IMR-90 (cell line): ENCODE measurements around the gene BCAP31. TPM values are rescaled to one million over a fixed set of nuclear protein-coding genes. Genes with fewer than 3 reads are reported as not detected.
"Not testable (repeated sequence)": the region's sequence is repeated elsewhere in the genome, so short reads cannot be mapped to it uniquely, and the experiment has no call there.

Source experiments
- ATAC-seq: fragments of 200-7000 bp; cut with Tn5 transposase; 2 replicates; pipeline ENCODE4 v1.9.1; 2020; ENCODE audit warnings: low read depth, mild to moderate bottlenecking, moderate library complexity
- BruUV-seq: library from RNA; stranded (reverse); fragments of 400-500 nt; replicated peaks from 2 replicates; lab custom pipeline; 2021; lab: Mats Ljungman, UMichigan
- CTCF ChIA-PET: fragments of 300-600 bp; formaldehyde crosslinking; extraction: SDS; loops from one replicate; lab custom pipeline; 2021; ENCODE audit warnings: antibody characterized with exemption; lab: Yijun Ruan, JAX
- POLR2A ChIA-PET: fragments of 300-600 bp; sonication (Branson Sonifier 250); formaldehyde crosslinking; loops from one replicate; lab custom pipeline; 2022; ENCODE audit warnings: antibody characterized with exemption; ENCODE audit not compliant: unreplicated experiment; lab: Charles Lee
- DNase-seq: peaks from one replicate; pipeline ENCODE4 v3.0.0; 2013
- H2AFZ ChIP-seq: replicated peaks from 2 replicates; pipeline ENCODE3; 2013; ENCODE audit warnings: low read length, mild to moderate bottlenecking; ENCODE audit not compliant: poor library complexity
- H2AK5ac ChIP-seq: 2 replicates; pipeline ENCODE4 v1.6.1; 2013; ENCODE audit warnings: low read depth, low read length, inconsistent platforms
- H2AK9ac ChIP-seq: replicated peaks from 2 replicates; pipeline ENCODE3; 2013; ENCODE audit warnings: mild to moderate bottlenecking, low read depth, low read length, moderate library complexity; ENCODE audit not compliant: poor library complexity
- H2BK120ac ChIP-seq: 2 replicates; pipeline ENCODE4 v1.6.1; 2013; ENCODE audit warnings: low read depth, low read length, inconsistent platforms
- H2BK15ac ChIP-seq: 3 replicates; pipeline ENCODE4 v1.6.1; 2013; ENCODE audit warnings: low read depth, low read length, inconsistent platforms
- H2BK20ac ChIP-seq: 2 replicates; pipeline ENCODE4 v1.6.1; 2013; ENCODE audit warnings: low read depth, mild to moderate bottlenecking, inconsistent platforms, low read length, moderate library complexity
- H2BK5ac ChIP-seq: 2 replicates; pipeline ENCODE4 v1.6.1; 2013; ENCODE audit warnings: mild to moderate bottlenecking, low read depth, low read length, inconsistent platforms; ENCODE audit not compliant: poor library complexity, severe bottlenecking
- H3K14ac ChIP-seq: replicated peaks from 2 replicates; pipeline ENCODE4 v1.6.1; 2013; ENCODE audit warnings: low read depth, low read length, inconsistent platforms
- H3K18ac ChIP-seq: 2 replicates; pipeline ENCODE4 v1.6.1; 2013; ENCODE audit warnings: low read depth, low read length, control low read depth
- H3K23ac ChIP-seq: 2 replicates; pipeline ENCODE4 v1.6.1; 2013; ENCODE audit warnings: low read depth, low read length, inconsistent platforms
- H3K27ac ChIP-seq: 2 replicates; pipeline ENCODE4 v1.5.1; 2013; ENCODE audit warnings: mild to moderate bottlenecking, control low read depth, low read length; ENCODE audit not compliant: insufficient read depth
- H3K27me3 ChIP-seq: 2 replicates; pipeline ENCODE4 v1.6.1; 2013; ENCODE audit warnings: low read length; ENCODE audit not compliant: control insufficient read depth, insufficient read depth
- H3K36me3 ChIP-seq: 2 replicates; pipeline ENCODE4 v1.6.1; 2013; ENCODE audit warnings: low read length, mixed read lengths; ENCODE audit not compliant: control insufficient read depth, insufficient read depth
- H3K4ac ChIP-seq: 2 replicates; pipeline ENCODE4 v1.6.1; 2013; ENCODE audit warnings: low read depth, low read length, inconsistent platforms
- H3K4me1 ChIP-seq: 2 replicates; pipeline ENCODE4 v1.6.1; 2013; ENCODE audit warnings: low read length, mixed read lengths; ENCODE audit not compliant: control insufficient read depth, insufficient read depth
- H3K4me2 ChIP-seq: 2 replicates; pipeline ENCODE4 v1.6.1; 2013; ENCODE audit warnings: low read depth, mild to moderate bottlenecking, control low read depth, low read length, moderate library complexity
- H3K4me3 ChIP-seq: 2 replicates; pipeline ENCODE4 v1.5.1; 2013; ENCODE audit warnings: low read depth, mild to moderate bottlenecking, control low read depth, low read length, moderate library complexity; ENCODE audit not compliant: insufficient read depth
- H3K56ac ChIP-seq: 2 replicates; pipeline ENCODE4 v1.6.1; 2013; ENCODE audit warnings: low read length, inconsistent platforms; ENCODE audit not compliant: insufficient read depth; ENCODE audit errors: extremely low read depth
- H3K79me1 ChIP-seq, 2 experiments: 2 replicates each; pipeline ENCODE4 v1.6.1; 2013; ENCODE audit warnings: low read length in 2 of 2, inconsistent platforms in 1 of 2, low read depth in 1 of 2
- H3K9ac ChIP-seq: 2 replicates; pipeline ENCODE4 v1.6.1; 2013; ENCODE audit warnings: low read depth, low read length, control low read depth
- H3K9me1 ChIP-seq: 2 replicates; pipeline ENCODE4 v1.6.1; 2013; ENCODE audit warnings: low read length, inconsistent platforms; ENCODE audit not compliant: insufficient read depth
- H3K9me3 ChIP-seq: 2 replicates; pipeline ENCODE4 v1.6.1; 2013; ENCODE audit warnings: low read length; ENCODE audit not compliant: control insufficient read depth, insufficient read depth
- H4K20me1 ChIP-seq: 2 replicates; pipeline ENCODE4 v1.6.1; 2013; ENCODE audit warnings: low read length, inconsistent platforms; ENCODE audit not compliant: insufficient read depth
- H4K5ac ChIP-seq: 2 replicates; pipeline ENCODE4 v1.6.1; 2013; ENCODE audit warnings: mild to moderate bottlenecking, low read depth, low read length, control low read depth
- H4K8ac ChIP-seq, 2 experiments: 2 replicates each; pipeline ENCODE4 v1.6.1; 2013; ENCODE audit warnings: low read depth in 2 of 2, low read length in 2 of 2, control low read depth in 1 of 2, inconsistent platforms in 1 of 2
- H4K91ac ChIP-seq: 2 replicates; pipeline ENCODE4 v1.6.1; 2013; ENCODE audit warnings: low read depth, low read length, inconsistent platforms; ENCODE audit not compliant: insufficient read depth
- BHLHE40 ChIP-seq: fragments of 150-350 bp; IDR thresholded peaks from 2 replicates; pipeline ENCODE4 v1.6.1; 2016; ENCODE audit warnings: mild to moderate bottlenecking, low read depth, low read length
- CEBPB ChIP-seq: IDR thresholded peaks from 2 replicates; pipeline ENCODE4 v1.6.1; 2012; ENCODE audit warnings: low read depth, low read length, improper control_type of control experiment
- CHD1 ChIP-seq: IDR thresholded peaks from 2 replicates; pipeline ENCODE4 v1.6.1; 2012; ENCODE audit warnings: low read depth, low read length, improper control_type of control experiment
- MAZ ChIP-seq: IDR thresholded peaks from 2 replicates; pipeline ENCODE4 v1.6.1; 2012; ENCODE audit warnings: low read depth, mild to moderate bottlenecking, low read length, improper control_type of control experiment, moderate library complexity, borderline replicate concordance
- MXI1 ChIP-seq: IDR thresholded peaks from 2 replicates; pipeline ENCODE4 v1.6.1; 2012; ENCODE audit warnings: low read depth, mild to moderate bottlenecking, low read length, moderate library complexity, borderline replicate concordance
- POLR2A ChIP-seq: IDR thresholded peaks from 2 replicates; pipeline ENCODE4 v1.6.1; 2012; ENCODE audit warnings: mild to moderate bottlenecking, low read depth, low read length
- SMC3 ChIP-seq: fragments of 150-350 bp; IDR thresholded peaks from 2 replicates; pipeline ENCODE4 v1.6.1; 2016; ENCODE audit warnings: low read depth, mild to moderate bottlenecking, antibody characterized with exemption, low read length, moderate library complexity
- WGBS, 2 experiments: methylation state at CpG; one replicate each; pipeline versions ENCODE4 v1.1.5 to v1.1.7; 2013; ENCODE audit warnings: missing lambda C conversion rate in 2 of 2; ENCODE audit not compliant: insufficient read length in 1 of 2; ENCODE audit errors: extremely low coverage in 2 of 2; 5-methylcytosine and 5-hydroxymethylcytosine counted together
- dilution Hi-C: fragments of 300-500 bp; cut with HindIII; formaldehyde crosslinking; loops from one replicate; pipeline ENCODE4 v1.14.3; 2018; ENCODE audit warnings: low sequenced_read_pairs; ENCODE audit not compliant: unreplicated experiment
- in situ Hi-C: fragments of 300-500 bp; cut with MboI; formaldehyde crosslinking; loops from 3 replicates; pipeline ENCODE4 v1.14.3; 2019; ENCODE audit warnings: low sequenced_read_pairs, inconsistent platforms, mixed read lengths
- intact Hi-C: fragments of 100-400 bp; cut with micrococcal nuclease; formaldehyde crosslinking; loops from 2 replicates; pipeline ENCODE4 v1.10.0; 2022
- polyA plus RNA-seq, 3 experiments: library from polyadenylated mRNA; depleted of rRNA; stranded (reverse); fragments of >200 nt; gene quantifications; 2 replicates each; pipeline ENCODE4 v1.2.3, GENCODE V29; 2012; ENCODE audit warnings: low replicate concordance in 1 of 3
- total RNA-seq: library from RNA; depleted of rRNA; stranded (reverse); fragments of >200 nt; gene quantifications from 2 replicates; pipeline ENCODE4 v1.2.3, GENCODE V29; 2012

BCAP31 gene
- total and polyA plus RNA-seq, 2 of the 4 experiments (the other 2 are of a cell fraction) = 125 to 244 TPM

DNA sequence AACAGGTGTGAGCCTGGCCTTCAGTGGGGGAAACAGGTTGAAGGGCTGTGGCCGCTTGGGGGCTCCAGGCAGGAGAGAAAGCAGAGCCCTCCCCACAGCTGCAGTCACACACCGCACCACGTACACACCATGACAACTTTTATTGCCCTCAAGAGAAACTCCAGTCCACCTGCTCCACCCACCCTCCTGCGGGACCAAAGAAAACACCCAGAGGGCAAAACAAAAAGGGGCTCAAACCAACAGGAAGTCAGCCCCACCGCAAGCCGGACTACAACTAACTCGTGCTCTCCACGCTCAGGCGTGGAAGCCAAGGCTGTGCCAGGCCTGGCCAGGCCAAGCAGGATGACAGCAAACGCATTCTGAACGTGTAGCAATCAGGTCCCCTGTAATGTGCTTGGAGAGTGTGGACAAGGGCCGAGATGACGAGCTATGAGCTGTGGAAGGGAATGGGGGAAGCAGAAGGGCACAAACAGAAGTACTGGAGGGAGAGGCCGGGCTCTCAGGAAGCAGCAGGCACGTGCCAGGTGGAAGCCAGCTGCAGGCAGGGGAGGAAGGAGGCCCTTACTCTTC lies 23.7 kb downstream of the BCAP31 start:
- no peak overlapping the region for H2BK120ac ChIP-seq
- in situ Hi-C loops = no loop called here
- CTCF ChIA-PET = interaction anchor here (1.4 kb wide), 1 partner anchor 8 kb away, joined by 3 read pairs; no protein-coding TSS in a partner anchor
- H3K56ac ChIP-seq = no peak overlapping the region
- no peak overlapping the region for H3K18ac ChIP-seq
- no peak overlapping the region for H4K8ac ChIP-seq
- H2AK9ac ChIP-seq = no peak overlapping the region
- H2AFZ ChIP-seq = no peak overlapping the region
- H2BK5ac ChIP-seq = no peak overlapping the region
- H2BK15ac ChIP-seq = no peak overlapping the region
- H3K4me2 ChIP-seq = no peak overlapping the region
- intact Hi-C loops = no loop called here
- peaks cover 19% of the 10 kb centered on the region for H3K36me3 ChIP-seq
- no peak for ATAC-seq
- POLR2A ChIA-PET = no interaction called here
- 93% methylated on average over 3 of the region's 15 CpGs; no CpG with 5 or more reads in 1 of the 2 experiments for WGBS, 2 experiments
- H3K9ac ChIP-seq = no peak overlapping the region
- no TSS peak for BruUV-seq
- H4K20me1 ChIP-seq = no peaks in the 10 kb centered on the region
- no peak overlapping the region for H3K23ac ChIP-seq
- H4K5ac ChIP-seq = no peak overlapping the region
- TF ChIP-seq POLR2A (no peak), SMC3 (no peak), MXI1 (no peak), MAZ (no peak), CHD1 (no peak), BHLHE40 (no peak), CEBPB (no peak)
- H3K4me3 ChIP-seq = no peak overlapping the region
- dilution Hi-C loops = no loop called here
- no peak overlapping the region for H2BK20ac ChIP-seq
- H2AK5ac ChIP-seq = no peak overlapping the region
- H3K4me1 ChIP-seq = peaks cover 2% of the 10 kb centered on the region; the same call in 1 of the 2 replicates
- no peaks in the 10 kb centered on the region for H3K9me3 ChIP-seq
- no peaks in the 10 kb centered on the region for H3K9me1 ChIP-seq
- H3K27ac ChIP-seq = no peak overlapping the region
- DNase-seq = no peak
- no peaks in the 10 kb centered on the region for H3K79me1 ChIP-seq
- no peak overlapping the region for H3K4ac ChIP-seq
- H3K14ac ChIP-seq = no peak overlapping the region
- no peak overlapping the region for H4K91ac ChIP-seq
- no peaks in the 10 kb centered on the region for H3K27me3 ChIP-seq

DNA sequence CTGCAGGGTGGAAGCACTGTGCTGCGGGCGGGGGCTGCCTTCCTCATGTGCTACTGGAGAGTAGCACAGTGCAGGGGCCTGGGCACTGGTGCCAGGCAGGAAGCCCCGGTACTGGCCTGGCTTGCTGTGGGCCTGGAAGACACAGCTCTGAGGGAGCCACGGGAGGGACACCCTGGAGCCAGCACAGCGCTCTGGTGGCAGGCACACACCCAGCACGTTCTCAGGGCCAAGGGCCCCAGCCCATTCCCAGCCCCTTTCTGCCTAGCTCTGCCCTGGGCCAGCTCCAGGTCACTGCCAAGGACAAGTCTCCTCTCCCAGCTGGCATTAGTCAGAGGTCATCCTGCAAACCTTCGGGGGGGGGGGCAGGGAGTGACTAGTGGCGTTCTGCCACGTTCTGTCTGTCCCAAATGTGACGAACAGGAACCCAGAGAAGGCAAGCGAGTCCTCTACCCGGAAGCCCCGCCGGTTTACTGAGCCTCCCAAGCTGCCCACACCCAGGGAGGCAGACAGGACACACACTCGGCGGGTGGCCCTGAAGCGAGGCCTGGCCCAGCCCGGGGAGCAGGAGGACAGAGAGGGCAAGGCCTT lies 24.3 kb downstream of the BCAP31 start:
- peaks cover 19% of the 10 kb centered on the region for H3K36me3 ChIP-seq
- not testable (repeated sequence) for ATAC-seq

More for the DNA sequence above, 24.3 kb downstream of the BCAP31 start:
- H3K18ac ChIP-seq, H2AFZ ChIP-seq, H3K9me1 ChIP-seq, H3K4me2 ChIP-seq, H2AK5ac ChIP-seq, H3K9ac ChIP-seq, dilution Hi-C loops, H2BK15ac ChIP-seq, H4K20me1 ChIP-seq, H3K79me1 ChIP-seq, H3K27ac ChIP-seq, H3K27me3 ChIP-seq, H3K9me3 ChIP-seq, H3K4ac ChIP-seq, H3K14ac ChIP-seq, H4K91ac ChIP-seq, POLR2A ChIA-PET, H3K4me1 ChIP-seq, H3K23ac ChIP-seq, H4K5ac ChIP-seq, H2BK120ac ChIP-seq, H2BK5ac ChIP-seq, intact Hi-C loops, in situ Hi-C loops, H3K4me3 ChIP-seq, H4K8ac ChIP-seq, BruUV-seq, H3K56ac ChIP-seq, H2AK9ac ChIP-seq, DNase-seq, H2BK20ac ChIP-seq: not testable (repeated sequence)
- CTCF ChIA-PET = interaction anchor here (1.4 kb wide), 1 partner anchor 9 kb away, joined by 3 read pairs; no protein-coding TSS in a partner anchor
- 74% methylated on average over 10 of the region's 18 CpGs; no CpG with 5 or more reads in 1 of the 2 experiments for WGBS, 2 experiments
